Effector memory CD8-positive, alpha-beta T cell (primary cell): ENCODE measurements around the gene NSUN5.

ENCODE experiments used
- ATAC-seq: fragments of 150-1000 bp; cut with Tn5 transposase; replicated peaks from 2 replicates; pipeline ENCODE4 v1.10.0; 2021; ENCODE audit warnings: mild to moderate bottlenecking, moderate library complexity
- DNase-seq, 3 experiments: peaks; one replicate each; pipeline ENCODE4 v3.0.0; 2021
- H3K27ac Mint-ChIP-seq, 2 donors: one replicate each; pipeline ENCODE4 v1.8.0; 2022; ENCODE audit warnings: mild to moderate bottlenecking in 2 of 2, mixed read lengths in 2 of 2, moderate library complexity in 2 of 2
- H3K27me3 Mint-ChIP-seq, 2 donors: one replicate each; pipeline ENCODE4 v1.8.0; 2022; ENCODE audit warnings: mixed read lengths in 2 of 2
- H3K36me3 Mint-ChIP-seq: one replicate; pipeline ENCODE4 v1.8.0; 2022; ENCODE audit warnings: mild to moderate bottlenecking, moderate library complexity, mixed read lengths; ENCODE audit not compliant: insufficient read depth
- H3K4me1 Mint-ChIP-seq, 2 donors: one replicate each; pipeline ENCODE4 v1.8.0; 2022; ENCODE audit warnings: low read depth in 2 of 2, mixed read lengths in 2 of 2
- H3K4me3 Mint-ChIP-seq, 2 donors: one replicate each; pipeline ENCODE4 v1.8.0; 2022; ENCODE audit warnings: mild to moderate bottlenecking in 2 of 2, mixed read lengths in 2 of 2, moderate library complexity in 2 of 2
- H3K9me3 Mint-ChIP-seq, 2 donors: one replicate each; pipeline ENCODE4 v1.8.0; 2022; ENCODE audit warnings: mixed read lengths in 2 of 2
- total RNA-seq, 9 experiments: gene quantifications; one replicate each; lab custom pipeline; 2026; lab: John Stamatoyannopoulos, UW

Gene NSUN5
- total RNA-seq: 14.8 to 61.9 (median 42.2) reads per million in 9 experiments

DNA sequence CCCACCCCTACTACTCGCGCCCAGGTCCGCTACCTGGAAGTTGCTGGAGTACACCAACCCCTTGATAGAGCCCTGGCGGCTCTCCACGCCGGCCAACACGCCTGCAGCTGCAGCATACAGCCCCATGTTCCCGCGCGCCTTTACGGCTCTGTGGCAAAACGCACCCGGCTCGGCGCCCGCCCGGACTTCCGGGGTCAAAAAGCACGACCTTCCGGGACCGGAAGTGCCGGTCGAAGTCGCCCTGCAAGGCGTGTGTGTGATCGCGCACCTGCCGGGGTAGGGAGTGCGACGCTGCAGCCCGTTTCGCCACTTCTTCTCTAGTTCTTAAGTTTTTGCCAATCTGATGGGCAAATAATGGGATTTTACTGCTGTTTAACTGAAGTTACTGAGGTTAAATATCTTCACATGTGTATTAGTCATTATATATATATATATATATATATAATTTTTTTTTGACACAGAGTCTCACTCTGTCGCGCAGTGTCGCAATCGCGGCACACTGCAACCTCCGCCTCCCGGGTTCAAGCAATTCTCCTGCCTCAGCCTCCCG is at the start of gene NSUN5:
Gene NSUN5 (minus strand): TSS at position 162 of the 550 bp plus-strand sequence. CDS start 36 bp downstream, at position 126.
- peaks cover 35% of the 10 kb centered on the region for H3K36me3 Mint-ChIP-seq
- no peaks in the 10 kb centered on the region for H3K9me3 Mint-ChIP-seq
- peak within 1 kb of the TSS; percentile 98 to 99 for H3K4me3 Mint-ChIP-seq
- H3K27ac Mint-ChIP-seq: peak within 1 kb of the TSS; percentile 96 to 97
- ATAC-seq (peak; percentile 98), DNase-seq (peak; percentile 84 to 87 (median 85))
- no peaks in the 10 kb centered on the region for H3K27me3 Mint-ChIP-seq
- peaks cover 25 to 28% of the 10 kb centered on the region in 2 donors for H3K4me1 Mint-ChIP-seq

DNA sequence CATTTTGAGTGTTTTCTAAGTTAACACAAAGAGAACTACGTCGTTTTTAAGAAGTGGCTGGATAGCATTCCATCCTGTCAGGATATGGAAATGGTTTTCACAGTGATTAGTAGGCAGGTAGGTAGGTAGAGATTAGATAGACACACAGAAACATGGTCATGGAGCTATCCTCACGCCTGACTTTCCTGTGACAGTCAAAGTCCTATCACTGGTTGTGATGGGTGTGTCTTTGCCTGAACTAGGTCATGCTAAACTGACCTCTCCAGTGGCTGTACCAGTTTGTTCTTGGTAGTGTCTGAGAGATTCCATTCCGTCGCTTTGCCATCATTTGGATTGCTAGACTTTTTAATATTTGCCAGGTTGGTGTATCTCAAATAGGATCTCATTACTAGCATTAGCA is 47.5 kb upstream of the NSUN5 start:
- H3K36me3 Mint-ChIP-seq: peaks cover 3% of the 10 kb centered on the region

DNA sequence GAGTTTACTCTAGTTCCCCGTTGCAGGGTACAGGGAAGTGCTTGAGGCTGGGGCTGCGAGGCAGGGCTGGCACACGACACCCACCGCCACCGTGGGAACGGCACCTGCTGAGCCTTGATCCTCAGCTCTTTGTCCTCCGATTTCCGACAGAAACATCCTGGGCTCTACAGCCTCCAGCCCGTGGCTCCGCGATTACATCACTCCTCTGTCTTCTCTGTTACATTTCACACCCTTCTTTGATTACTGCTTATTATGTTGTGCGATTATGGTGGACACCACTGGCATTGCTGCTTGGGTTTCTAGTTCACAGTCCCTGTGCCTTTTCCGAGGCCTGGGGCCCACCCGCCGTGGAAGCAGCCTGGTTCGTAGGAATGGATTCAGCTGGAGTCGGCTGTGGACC is 46.2 kb upstream of the NSUN5 start:
- H3K4me3 Mint-ChIP-seq: no peak overlapping the region
- H3K27me3 Mint-ChIP-seq: peaks cover 9 to 13% of the 10 kb centered on the region in 2 donors
- no peak for DNase-seq
- no peak overlapping the region for H3K27ac Mint-ChIP-seq
- H3K4me1 Mint-ChIP-seq: no peaks in the 10 kb centered on the region
- H3K9me3 Mint-ChIP-seq: peaks cover 0 to 5% of the 10 kb centered on the region in 2 donors
- peaks cover 3% of the 10 kb centered on the region for H3K36me3 Mint-ChIP-seq
- ATAC-seq: no peak

More for the DNA sequence above, 47.5 kb upstream of the NSUN5 start:
- Mint-ChIP-seq H3K4me3 (no peak overlapping the region), H3K27me3 (peaks cover 16 to 21% of the 10 kb centered on the region in 2 donors), H3K27ac (no peak overlapping the region), H3K9me3 (peaks cover 0 to 5% of the 10 kb centered on the region in 2 donors), H3K4me1 (no peaks in the 10 kb centered on the region)
- no peak for DNase-seq
- no peak for ATAC-seq

DNA sequence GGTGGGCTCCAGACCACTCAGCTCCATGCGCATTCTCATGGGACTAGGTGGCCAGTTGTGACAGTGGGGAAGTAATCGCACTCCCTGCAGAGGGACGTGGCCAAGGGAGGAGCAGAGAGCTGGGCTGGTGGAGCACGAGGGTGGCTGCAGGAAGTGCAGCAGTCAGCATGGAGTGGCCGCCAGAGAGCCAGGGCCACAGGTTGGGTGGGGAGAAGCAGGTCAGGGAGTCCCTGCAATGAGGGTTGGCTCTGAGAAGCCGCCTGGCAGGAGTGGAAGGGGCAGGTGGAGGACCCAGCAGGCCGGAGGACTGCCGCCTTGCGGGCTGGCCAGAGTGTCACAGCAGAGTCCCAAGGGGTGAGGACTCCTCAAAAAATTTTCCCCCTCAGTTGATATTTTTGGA is 45.6 kb upstream of the NSUN5 start:
- H3K27me3 Mint-ChIP-seq: peaks cover 3 to 7% of the 10 kb centered on the region in 2 donors
- DNase-seq (no peak), ATAC-seq (no peak)
- peaks cover 0 to 5% of the 10 kb centered on the region in 2 donors for H3K9me3 Mint-ChIP-seq
- H3K27ac Mint-ChIP-seq: no peak overlapping the region
- no peak overlapping the region for H3K4me3 Mint-ChIP-seq
- no peaks in the 10 kb centered on the region for H3K4me1 Mint-ChIP-seq
- H3K36me3 Mint-ChIP-seq: peaks cover 3% of the 10 kb centered on the region

DNA sequence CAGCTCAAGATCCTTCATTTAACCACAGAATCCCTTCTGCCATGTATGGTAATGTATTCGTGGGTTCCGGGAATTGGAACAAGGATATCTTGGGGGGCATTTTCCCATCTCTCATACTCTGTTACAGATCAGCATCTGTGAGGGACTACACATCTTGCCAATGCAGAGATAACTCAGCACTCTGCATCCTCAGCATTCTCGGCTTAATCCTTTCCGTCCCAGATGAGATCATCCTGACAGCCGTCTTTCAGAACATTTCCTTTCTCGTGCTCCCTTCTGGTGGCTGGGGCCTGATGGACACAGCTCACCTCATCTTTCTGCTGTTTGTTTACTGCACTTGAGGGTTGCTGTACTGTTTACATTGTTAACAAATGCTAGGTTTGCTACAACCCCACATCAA is 44.6 kb upstream of the NSUN5 start:
- H3K27me3 Mint-ChIP-seq: no peaks in the 10 kb centered on the region
- H3K36me3 Mint-ChIP-seq: peaks cover 3% of the 10 kb centered on the region
- H3K4me3 Mint-ChIP-seq: no peak overlapping the region
- peaks cover 0 to 5% of the 10 kb centered on the region in 2 donors for H3K9me3 Mint-ChIP-seq
- ATAC-seq: no peak
- H3K4me1 Mint-ChIP-seq: no peaks in the 10 kb centered on the region
- no peak for DNase-seq
- H3K27ac Mint-ChIP-seq: no peak overlapping the region

DNA sequence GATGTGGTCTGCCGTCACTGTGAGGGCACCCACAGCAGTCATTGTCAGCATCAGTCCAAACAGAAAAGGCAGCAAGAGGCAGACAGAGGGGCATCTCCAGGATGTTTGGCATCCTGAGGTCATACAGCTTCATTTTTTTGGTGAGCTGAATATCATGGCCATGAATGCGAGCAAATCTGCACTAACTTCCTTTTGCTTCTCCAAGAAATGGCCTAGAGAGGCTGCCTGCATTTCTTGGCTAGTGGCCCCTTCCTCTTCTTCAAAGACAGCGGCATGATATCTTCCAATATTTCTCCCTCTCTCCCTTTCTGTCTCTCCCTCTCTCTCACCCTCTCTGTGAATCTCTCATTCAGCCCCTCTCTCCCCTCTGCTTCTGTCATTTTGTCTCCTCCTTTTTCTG is 44.2 kb upstream of the NSUN5 start:
- no peaks in the 10 kb centered on the region for H3K4me1 Mint-ChIP-seq
- peaks cover 1% of the 10 kb centered on the region for H3K36me3 Mint-ChIP-seq
- H3K9me3 Mint-ChIP-seq: peaks cover 0 to 5% of the 10 kb centered on the region in 2 donors
- no peaks in the 10 kb centered on the region for H3K27me3 Mint-ChIP-seq
- no peak for ATAC-seq
- H3K27ac Mint-ChIP-seq: no peak overlapping the region
- DNase-seq: no peak
- H3K4me3 Mint-ChIP-seq: no peak overlapping the region

DNA sequence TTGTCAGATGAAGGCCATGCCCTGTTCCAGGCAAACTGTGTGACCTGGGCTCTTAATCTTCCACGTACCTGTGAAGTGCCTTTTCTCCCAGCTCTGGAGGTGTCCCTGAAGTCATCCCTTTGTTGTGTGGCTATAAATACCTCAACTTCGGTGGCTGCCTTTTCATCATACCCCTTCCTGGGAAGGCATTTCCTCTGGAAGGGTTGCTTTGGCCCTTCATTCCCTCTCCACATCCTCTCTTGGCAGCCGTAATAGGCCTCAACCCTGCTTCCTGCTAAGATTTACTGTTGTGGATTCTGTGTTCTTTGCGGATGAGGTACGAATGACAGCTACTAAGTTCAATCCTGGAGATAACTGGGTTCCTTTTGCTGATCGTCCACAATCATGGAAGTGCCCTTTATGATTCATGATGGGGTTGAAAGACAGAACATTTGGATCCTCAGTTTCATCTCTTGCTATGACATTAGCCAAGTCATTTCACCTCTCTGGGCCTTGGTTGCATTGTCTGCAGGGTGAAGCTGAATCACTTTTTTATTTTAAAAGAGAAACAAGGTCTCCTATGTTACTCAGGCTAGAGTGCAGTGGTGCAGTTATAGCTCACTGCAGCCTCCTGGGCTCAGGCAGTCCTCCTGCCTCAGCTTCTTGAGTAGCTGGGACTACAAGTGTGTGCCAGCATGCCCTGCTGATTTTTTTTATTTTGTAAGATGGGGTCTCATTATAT is 43.0 kb upstream of the NSUN5 start:
- Mint-ChIP-seq H3K36me3 (no peaks in the 10 kb centered on the region), H3K27me3 (peaks cover 0 to 3% of the 10 kb centered on the region in 2 donors), H3K4me3 (no peak overlapping the region), H3K4me1 (no peaks in the 10 kb centered on the region), H3K9me3 (peaks cover 0 to 5% of the 10 kb centered on the region in 2 donors), H3K27ac (no peak overlapping the region)
- no peak for DNase-seq
- no peak for ATAC-seq

DNA sequence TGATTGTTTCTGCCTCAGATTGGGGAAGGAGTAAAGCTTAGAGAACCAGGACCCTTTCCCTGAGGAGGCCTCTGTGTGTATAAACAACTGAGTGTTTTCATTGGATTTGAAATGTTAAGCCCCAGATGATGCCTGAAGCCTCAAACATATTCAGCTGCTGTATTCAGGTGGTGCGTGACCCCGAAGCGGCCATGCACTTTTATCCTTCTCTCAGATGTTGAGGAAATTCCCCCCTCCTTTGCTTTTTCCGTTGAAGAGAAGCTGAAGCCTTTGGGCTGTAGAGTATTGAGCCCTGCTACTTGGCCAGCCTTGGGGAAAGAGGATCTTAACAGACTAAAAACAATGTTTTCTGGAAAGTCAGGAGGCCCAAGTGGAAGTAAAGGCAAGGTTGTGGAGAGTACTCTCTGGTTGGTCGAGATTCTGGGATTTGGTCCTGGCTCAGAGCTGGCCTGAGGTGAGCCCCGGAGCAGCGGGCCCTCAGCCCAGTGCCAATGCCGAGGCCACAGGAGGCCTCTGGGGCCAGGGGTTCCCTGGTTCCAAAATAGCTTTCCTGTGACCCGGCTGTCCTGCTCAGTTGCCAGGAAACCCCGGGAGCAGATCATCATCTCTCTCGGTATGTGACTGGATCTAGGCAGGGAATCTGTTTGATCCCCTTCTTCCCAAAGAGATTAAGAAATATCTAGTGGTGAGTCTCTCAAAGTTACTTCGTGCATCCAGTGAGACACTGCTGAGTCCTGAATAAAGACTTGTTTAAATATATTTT is 41.9 kb upstream of the NSUN5 start:
- Mint-ChIP-seq H3K9me3 (peaks cover 0 to 5% of the 10 kb centered on the region in 2 donors), H3K27me3 (peaks cover 0 to 14% of the 10 kb centered on the region in 2 donors), H3K4me3 (no peak overlapping the region), H3K36me3 (no peaks in the 10 kb centered on the region), H3K27ac (no peak overlapping the region), H3K4me1 (no peaks in the 10 kb centered on the region)
- ATAC-seq: no peak
- no peak for DNase-seq

DNA sequence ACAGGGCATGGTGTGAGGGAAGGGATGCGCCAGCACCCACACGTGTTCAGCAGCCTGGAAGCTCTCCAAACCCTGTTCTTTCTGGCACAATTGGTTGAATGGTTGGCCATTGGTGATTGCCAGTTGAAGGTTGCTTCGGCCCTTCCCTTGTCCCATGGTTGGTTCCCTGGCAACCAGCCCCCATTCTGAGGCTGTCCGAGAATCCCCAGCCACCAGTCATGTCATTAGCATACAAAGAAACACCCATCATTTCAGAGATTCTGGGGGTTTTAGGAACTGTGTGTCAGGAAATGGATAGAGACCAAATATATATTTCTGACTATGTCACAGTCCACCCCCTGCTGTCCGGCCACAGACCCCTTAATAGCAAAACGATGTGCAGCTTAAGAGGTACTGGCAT is 41.1 kb upstream of the NSUN5 start:
- Mint-ChIP-seq H3K27ac (no peak overlapping the region), H3K27me3 (peaks cover 0 to 20% of the 10 kb centered on the region in 2 donors), H3K4me1 (no peaks in the 10 kb centered on the region), H3K4me3 (no peak overlapping the region), H3K36me3 (no peaks in the 10 kb centered on the region), H3K9me3 (peaks cover 0 to 5% of the 10 kb centered on the region in 2 donors)
- DNase-seq (no peak), ATAC-seq (no peak)

DNA sequence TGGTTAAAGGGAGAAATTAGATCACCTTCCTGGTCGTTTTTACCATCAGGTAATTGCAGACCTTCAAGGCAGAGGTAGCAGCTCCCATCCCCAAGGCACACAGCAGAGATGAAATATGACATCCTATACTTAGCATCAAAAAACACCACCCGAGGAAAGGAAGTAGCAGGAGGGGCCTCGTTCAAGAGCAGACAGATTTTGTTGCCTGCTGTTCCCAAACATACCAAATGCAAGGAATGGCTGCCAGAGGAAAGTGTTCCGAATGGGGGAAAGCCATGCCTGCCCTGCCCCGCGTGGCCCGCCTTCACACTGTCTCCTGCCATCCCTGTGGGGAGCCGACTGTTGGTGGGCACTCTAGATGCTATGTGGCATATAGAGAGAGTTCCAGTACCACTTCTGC is 37.3 kb upstream of the NSUN5 start:
- no peaks in the 10 kb centered on the region for H3K36me3 Mint-ChIP-seq
- DNase-seq (no peak), ATAC-seq (no peak)
- H3K27ac Mint-ChIP-seq: no peak overlapping the region
- H3K27me3 Mint-ChIP-seq: peaks cover 20 to 49% of the 10 kb centered on the region in 2 donors
- H3K9me3 Mint-ChIP-seq: no peaks in the 10 kb centered on the region
- H3K4me1 Mint-ChIP-seq: no peaks in the 10 kb centered on the region
- no peak overlapping the region for H3K4me3 Mint-ChIP-seq

DNA sequence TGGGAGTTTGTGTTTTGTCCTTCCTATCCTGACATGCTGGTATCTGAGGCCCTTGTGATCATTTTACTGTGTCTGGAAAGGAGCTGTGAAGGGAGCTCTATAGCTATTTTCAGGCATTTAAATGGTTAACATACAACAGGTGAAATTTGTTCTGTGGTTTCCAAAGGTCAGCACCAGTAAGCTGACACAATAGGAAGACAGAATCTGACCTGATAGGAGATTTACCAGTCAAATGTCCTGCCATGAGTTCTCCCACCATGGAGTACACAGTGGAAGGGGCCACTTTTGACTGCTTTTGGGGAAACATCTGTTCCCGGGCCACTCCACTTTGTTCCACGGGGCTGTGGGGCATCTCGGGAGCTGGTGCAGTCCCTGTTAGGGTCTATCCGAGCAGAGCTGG is 36.9 kb upstream of the NSUN5 start:
- ATAC-seq (no peak), DNase-seq (no peak)
- H3K36me3 Mint-ChIP-seq: no peaks in the 10 kb centered on the region
- H3K4me1 Mint-ChIP-seq: no peaks in the 10 kb centered on the region
- no peaks in the 10 kb centered on the region for H3K9me3 Mint-ChIP-seq
- H3K27me3 Mint-ChIP-seq: peaks cover 20 to 49% of the 10 kb centered on the region in 2 donors
- H3K27ac Mint-ChIP-seq: no peak overlapping the region
- H3K4me3 Mint-ChIP-seq: no peak overlapping the region

DNA sequence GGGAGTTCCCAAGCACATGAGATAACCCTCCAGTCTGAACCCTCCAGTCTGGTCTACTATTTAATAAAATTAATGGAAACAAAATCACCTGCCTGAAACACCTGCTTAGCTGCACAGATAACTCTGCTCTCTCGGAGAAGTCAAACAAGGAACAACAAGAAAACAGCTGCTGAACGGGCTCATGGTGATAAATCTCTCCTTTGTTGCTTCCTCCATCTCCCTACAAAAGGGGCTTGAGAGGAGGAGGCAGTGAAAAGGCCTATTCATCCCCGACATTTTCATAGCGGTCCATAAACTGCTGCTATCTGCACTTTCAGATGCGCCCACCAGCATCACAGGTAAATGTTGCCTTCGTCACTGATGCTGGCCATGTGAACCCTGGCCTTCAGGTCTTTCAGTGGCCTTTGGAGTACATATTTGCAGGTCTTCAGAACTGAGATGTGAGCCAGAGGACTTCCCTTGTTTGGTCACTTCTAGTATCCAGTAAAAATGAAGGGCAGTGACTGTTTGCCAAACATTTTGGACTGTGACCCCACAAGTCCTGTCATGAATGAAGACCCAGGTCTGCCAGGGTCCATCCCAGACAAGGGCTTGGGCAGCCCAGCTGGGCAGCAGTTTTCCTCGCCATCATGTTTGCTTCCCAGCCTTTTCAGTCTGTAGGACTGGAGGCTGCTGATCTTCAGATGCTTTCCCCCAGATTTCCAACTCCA is 35.2 kb upstream of the NSUN5 start:
- H3K9me3 Mint-ChIP-seq: no peaks in the 10 kb centered on the region
- H3K27ac Mint-ChIP-seq: no peak overlapping the region
- ATAC-seq (no peak), DNase-seq (no peak)
- no peaks in the 10 kb centered on the region for H3K36me3 Mint-ChIP-seq
- H3K27me3 Mint-ChIP-seq: peaks cover 20 to 49% of the 10 kb centered on the region in 2 donors
- no peaks in the 10 kb centered on the region for H3K4me1 Mint-ChIP-seq
- H3K4me3 Mint-ChIP-seq: no peak overlapping the region

DNA sequence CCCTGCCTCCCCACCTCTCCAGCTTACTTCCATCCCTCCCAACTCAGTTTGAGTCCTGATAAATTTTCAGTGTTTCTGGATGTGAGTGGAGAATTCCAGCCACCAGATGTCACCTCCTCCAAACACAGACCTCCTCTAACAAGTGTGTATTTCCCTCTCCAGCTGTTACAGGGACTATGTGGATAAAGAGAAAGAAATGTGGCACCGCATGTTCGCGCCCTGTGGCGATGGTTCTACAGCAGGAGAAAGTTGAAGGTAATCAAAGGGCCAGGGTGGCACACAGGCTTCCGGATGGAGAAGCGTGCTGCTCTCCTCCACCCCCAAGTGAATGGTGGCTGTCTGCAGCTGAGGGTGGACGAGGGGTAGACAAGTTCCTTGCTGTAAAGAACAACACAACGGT is 34.0 kb upstream of the NSUN5 start:
- H3K36me3 Mint-ChIP-seq: no peaks in the 10 kb centered on the region
- no peak overlapping the region for H3K27ac Mint-ChIP-seq
- ATAC-seq (no peak), DNase-seq (no peak)
- H3K9me3 Mint-ChIP-seq: no peaks in the 10 kb centered on the region
- H3K4me1 Mint-ChIP-seq: no peaks in the 10 kb centered on the region
- H3K4me3 Mint-ChIP-seq: no peak overlapping the region
- H3K27me3 Mint-ChIP-seq: peaks cover 20 to 49% of the 10 kb centered on the region in 2 donors
